ENCODE data around the gene ATF7.
A peak's percentile ranks its signal among the peaks of the same experiment; 100 is the strongest.
"Not testable (repeated sequence)": the region's sequence is repeated elsewhere in the genome, so short reads cannot be mapped to it uniquely, and the experiment has no call there.

Gene ATF7

DNA sequence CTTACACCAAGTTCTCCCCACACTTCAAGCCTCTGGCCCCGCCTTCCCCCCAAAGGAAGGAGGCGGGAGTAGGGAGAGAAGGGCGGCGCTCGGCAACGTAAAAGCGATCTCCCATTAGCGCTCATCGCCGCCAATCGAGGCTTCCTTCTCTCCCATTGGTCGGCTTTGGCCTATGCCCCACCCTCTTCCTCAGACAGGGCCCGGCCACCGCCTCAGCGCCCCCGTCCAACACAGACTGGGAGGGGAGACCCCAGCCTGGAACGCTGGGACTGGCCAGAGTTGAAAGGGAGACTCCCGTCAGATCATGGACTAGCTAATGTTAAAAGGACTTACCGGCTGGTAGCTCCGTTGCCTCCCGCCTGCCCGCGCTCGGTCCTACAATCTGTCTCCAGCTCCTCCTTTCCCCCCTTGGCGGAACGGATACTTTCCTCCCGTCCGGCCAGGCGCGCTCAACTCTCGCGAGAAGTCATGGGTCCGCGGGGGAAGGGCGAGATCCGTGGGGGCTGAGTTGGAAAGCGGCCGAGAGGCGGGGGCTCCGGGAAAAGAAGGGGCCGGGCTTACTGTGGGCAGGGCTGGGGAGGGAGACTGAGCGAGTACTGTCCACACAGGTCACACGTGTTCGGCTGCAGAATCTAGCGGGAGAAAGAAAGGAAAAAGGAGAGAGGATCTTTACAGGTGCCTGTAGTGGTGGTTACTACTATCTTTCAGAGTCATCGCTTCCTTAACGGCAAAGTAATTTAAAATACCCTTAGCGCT is at the start of gene ATF7:
ATF7 (minus strand) TSS at position 437 of the 756 bp plus-strand sequence. CDS start 25,382 bp downstream, outside the sequence.
- DNase-seq (ENCODE audit: low spot score), result peak; percentile 99

DNA sequence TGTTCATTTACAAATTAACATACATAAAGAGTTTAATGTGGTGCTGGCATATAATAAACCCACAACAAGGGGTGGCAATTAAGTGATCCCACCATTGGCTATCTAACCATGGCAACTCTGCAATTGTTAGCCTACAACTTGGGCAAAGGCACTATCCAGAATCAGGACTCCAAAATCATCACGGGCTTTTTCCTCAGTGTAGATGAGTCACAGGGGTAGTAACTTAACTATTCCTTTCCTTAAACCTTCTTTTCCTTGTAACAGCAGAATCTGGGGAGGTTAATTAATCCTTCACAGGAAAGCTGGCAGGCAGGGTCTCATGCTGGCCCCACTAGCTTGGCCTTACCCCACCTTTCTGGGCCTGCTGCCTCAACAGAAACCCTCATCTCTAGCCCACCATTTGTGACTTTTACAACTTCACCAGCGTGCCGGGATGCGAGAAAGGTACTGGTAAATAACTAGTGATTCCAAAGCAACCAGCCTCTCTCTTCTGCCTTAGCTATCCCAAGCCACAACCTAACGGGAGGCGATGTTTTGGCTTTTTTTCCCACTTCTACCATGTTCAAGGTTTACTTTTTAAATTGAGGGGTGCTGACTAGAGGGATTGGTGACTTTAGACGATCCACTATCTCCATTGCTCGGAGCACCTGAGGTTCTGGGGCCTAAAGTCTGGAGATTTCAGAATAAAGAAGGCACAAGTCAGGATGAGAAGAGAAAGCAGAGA is 49.0 kb upstream of the ATF7 start:
- no peak for DNase-seq (ENCODE audit: low spot score)

DNA sequence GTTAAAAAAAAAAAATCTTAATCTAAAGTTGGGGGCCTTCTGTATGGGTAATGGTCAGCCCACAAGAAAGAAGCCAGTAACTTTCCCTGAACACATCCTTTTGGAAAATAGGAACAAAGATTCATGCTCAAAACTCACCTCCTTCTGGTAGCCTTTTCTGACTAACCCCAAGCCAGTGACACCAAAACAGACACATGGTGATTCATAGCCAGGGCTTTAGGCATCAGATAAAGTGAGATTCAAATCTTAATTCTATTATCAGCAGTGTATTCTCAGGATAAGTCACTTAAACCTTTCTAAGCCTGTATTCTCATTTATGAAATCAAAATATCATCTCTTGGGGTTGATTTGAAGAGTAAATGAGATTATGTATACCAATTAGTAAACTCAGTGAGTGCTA is 44.8 kb upstream of the ATF7 start:
- no peak for DNase-seq (ENCODE audit: low spot score)

DNA sequence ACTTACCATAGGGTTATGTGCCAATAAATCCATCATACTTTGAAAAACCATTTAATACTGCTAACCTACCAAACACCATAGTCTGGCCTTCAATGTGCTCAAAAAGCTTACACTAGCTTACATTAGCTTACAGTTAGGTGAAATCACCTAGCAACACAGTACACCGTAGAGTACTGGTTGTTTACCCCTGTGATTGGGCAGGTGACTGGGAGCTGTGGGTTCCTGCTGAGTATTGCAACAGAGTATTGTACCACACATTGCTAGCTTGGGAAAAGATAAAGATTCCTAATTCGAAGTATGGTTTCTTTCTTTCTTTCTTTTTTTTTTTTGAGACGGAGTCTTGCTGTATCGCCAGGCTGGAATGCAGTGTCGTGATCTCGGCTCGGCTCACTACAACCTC is 44.1 kb upstream of the ATF7 start:
- DNase-seq (ENCODE audit: low spot score), result no peak

DNA sequence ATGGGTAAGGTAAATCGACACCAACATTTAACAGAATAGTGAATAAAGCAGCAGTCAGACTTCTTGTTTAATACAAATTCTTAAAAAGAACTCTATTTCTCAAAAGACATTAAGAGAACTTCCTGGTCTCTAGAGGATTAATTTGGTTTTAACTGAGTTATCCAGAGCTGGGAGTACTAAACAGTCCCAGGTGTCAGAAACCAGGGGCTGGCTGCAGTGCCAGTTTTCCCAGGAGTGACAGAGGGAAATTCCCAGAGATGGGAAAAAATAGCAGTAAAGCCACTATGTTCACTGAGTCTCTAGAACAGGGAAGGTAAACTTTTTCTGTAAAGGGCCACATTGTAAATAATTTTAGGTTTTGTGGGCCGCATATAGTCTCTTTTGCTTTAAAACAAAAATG is 40.9 kb upstream of the ATF7 start:
- DNase-seq (ENCODE audit: low spot score), result no peak

DNA sequence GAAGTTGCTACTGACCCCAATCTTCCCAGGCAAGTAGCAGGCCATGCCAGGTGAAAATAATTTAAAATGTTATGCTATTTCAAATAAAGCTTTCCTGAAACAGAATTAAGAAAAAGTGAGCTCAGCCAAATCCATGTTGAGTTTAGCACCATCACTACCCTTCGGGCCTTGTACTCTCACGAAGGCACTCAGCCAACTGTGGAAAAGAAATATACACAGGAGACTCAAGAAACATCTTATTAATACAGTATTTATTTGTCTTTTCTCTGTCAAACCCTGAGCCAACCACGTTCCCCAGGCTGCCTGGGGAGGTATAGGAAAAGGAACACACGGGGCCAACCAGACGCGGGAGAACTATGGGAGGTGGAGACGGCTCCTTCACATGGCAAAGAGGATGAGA is 38.8 kb upstream of the ATF7 start:
- no peak for DNase-seq (ENCODE audit: low spot score)

DNA sequence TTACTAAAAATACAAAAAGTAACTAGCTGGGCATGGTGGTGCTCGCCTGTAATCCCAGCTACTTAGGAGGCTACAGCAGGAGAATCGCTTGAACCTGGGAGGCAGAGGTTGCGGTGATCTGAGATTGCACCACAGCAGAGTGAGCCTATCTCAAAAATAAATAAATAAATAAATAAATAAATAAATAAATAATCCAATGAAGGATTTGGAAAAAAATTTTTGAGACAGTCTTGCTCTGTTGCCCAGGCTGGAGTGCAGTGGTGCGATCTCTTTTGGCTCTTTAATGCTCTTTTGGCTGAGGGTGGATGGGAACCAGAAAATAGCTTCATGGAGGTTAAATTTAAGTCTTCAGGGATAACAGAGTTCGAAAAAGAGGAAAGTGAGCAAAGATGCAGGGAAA is 38.0 kb upstream of the ATF7 start:
- DNase-seq (ENCODE audit: low spot score), result no peak

DNA sequence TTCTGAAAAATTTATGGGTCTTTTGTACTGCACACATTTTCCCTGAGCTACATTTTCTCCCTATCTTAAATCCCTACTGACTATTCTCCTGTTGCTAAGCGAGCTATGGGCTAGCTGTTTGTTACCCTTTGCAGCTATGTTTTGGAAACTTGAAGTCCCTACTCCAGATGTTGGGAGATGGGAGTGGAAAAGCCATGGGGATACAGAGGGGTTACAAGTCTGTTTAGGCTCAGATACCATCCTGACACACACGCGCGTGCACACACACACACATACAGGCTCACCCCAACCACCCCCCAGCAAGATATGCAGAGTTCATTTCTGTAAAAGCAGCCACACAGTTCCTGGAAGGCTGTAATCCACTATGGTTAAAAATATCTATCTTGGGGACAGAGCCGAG is 33.9 kb upstream of the ATF7 start:
- DNase-seq (ENCODE audit: low spot score), result no peak

DNA sequence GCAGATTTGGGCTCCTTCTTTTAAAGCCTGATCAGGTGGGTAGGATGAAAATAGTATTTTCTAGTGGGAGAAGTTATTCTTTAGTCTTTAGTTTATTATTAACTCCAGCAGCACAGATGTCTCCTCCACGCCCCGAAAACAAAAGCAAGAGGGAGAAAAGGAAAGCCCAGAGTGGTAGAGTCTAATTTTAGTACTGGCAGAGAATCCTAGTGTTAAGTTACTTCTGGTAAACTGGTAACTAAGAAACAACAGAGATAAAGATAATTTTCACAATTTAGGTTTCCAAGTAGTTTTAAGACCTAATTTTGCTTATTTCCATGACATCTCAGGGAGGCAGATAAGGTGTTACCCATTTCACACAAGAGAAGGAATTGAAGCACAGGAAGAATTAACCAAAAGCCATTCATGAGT is 33.4 kb upstream of the ATF7 start:
- no peak for DNase-seq (ENCODE audit: low spot score)

DNA sequence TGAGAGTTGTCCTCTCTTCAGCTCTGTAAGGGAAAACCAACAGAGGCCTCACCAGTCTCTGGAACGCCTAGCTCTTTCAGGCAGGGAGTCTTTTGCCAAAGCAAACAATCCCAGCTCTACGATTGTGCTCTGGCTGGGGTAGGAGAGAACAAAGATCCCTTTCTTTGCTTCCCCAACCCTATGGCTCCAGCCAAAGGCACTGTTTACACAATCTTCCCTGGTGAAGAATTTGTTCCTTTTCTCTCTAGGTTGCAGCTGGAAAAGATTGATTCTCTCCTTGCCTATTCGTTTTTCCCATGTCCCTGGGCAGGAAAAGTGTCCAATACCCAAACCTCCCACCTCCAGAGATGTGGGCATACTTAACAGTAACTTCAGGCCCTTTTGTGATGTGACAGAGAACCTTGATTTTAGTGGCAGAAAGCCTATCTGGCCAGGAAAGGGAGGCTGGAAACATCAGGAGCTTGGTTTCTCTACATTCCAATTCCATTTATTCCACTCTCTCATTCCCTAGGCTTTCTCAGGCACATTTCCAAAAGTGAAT is 32.9 kb upstream of the ATF7 start:
- peak; percentile 94 for DNase-seq (ENCODE audit: low spot score)

DNA sequence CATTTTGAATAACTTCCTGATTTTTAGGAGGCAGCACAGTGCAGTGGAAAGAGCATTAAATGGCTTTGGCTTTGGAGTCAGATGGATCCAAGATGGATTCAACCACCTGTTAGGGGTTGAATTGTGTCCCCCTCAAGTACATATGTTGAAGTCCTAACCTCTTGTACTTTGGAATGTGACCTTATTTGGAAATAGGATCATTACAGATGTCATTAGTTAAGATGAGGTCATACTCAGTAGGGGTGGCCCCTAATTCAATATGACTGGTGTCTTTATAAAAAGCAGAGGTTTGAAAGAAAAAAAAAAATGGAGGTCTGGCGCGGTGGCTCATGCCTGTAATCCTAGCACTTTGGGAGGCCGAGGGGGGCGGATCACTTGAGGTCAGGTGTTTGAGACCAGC is 30.9 kb upstream of the ATF7 start:
- DNase-seq (ENCODE audit: low spot score), result no peak

DNA sequence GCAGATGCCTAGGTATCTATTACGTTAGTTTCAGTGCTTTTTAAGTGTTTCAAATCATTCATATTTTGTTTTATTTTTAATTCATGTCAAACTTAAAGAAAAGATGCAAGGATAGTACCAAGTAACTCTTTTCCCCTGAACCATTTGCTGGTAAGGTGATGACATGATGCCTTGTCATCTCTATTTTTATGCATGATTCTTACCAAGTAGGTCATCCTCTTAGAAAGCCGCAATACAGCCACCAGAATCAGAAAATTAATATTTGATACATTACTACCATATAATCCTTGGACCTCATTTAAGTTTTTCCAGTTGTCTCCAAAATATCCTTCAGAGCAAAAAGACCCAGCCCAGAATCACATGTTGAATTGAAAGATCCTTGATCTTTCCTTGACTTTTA is 27.4 kb upstream of the ATF7 start:
- no peak for DNase-seq (ENCODE audit: low spot score)

DNA sequence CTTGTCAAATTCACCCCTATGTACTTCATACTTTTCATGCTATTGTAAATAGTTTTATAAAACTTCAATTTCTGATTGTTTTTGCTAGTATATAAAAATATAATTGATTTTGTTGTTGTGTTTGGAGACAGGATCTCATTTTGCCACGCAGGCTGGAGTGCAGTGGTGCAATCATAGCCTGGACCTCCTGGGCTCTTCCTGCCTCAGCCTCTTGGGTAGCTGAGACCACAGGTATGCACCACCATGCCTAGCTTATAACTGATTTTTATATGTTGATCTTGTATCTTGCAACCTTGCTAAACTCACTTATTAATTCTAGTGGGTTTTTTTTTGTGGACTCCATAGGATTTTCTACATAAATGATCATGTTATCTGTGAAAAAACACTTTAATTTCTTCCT is 26.2 kb upstream of the ATF7 start:
- DNase-seq (ENCODE audit: low spot score), result no peak

DNA sequence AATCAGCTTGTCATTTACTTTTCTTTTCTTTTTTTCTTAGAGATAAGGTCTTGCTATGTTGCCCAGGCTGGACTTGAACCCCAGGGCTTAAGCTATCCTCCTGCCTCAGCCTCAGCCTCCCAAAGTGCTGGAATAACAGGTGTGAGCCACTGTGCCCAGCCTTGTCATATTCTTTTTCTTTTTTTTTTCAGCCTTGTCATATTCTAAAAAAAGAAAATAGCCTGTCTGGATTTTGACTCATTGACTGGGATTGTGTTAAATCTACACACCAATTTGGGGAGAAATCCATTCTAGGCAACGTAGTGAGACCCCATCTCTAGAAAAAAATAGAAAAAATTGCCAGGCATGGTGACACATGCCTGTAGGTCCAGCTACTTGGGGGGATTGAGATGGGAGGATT is 25.6 kb upstream of the ATF7 start:
- no peak for DNase-seq (ENCODE audit: low spot score)

DNA sequence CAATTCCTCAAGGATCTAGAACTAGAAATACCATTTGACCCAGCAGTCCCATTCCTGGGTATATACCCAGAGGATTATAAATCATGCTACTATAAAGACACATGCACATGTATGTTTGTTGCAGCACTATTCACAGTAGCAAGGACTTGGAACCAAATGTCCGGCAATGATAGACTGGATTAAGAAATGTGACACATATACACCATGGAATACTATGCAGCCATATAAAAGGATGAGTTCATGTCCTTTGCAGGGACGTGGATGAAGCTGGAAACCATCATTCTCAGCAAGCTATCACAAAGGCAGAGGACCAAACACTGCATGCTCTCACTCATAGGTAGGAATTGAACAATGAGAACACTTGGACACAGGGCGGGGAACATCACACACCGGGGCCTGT is 20.1 kb upstream of the ATF7 start:
- DNase-seq (ENCODE audit: low spot score), result not testable (repeated sequence)

DNA sequence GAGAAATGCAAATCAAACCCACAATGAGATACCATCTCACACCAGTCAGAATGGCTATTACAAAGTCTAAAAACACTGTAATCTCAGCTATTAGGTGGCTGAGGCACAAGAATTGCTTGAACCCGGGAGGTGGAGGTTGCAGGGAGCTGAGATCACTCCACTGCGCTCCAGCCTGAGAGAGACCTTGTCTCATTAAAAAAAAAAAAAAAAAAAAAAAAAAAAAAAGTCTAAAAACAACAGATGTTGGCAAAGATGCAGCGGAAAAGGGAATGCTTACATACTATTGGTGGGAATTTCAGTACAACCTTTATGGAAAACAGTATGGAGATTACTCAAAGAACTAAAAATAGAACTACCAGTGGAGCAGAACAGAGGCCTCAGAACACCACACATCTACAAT is 19.0 kb upstream of the ATF7 start:
- DNase-seq (ENCODE audit: low spot score), result no peak

DNA sequence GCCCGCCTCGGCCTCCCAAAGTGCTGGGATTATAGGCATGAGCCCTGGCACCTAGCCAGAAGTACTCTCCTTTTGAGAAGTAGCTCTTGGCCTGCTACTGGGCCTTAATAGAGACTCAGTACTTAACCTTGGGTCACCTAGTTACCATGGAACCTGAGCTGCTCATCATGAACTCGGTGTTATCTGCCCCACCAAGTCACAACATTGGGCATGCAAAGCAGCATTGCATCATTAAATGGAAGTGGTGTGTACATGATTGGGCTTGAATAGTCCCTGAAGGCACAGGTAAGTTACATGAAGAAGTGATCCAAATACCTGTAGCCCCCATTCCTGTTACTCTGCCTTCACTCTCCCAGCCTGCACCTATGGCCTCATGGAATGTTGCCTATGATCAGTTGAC is 18.0 kb upstream of the ATF7 start:
- DNase-seq (ENCODE audit: low spot score), result no peak

DNA sequence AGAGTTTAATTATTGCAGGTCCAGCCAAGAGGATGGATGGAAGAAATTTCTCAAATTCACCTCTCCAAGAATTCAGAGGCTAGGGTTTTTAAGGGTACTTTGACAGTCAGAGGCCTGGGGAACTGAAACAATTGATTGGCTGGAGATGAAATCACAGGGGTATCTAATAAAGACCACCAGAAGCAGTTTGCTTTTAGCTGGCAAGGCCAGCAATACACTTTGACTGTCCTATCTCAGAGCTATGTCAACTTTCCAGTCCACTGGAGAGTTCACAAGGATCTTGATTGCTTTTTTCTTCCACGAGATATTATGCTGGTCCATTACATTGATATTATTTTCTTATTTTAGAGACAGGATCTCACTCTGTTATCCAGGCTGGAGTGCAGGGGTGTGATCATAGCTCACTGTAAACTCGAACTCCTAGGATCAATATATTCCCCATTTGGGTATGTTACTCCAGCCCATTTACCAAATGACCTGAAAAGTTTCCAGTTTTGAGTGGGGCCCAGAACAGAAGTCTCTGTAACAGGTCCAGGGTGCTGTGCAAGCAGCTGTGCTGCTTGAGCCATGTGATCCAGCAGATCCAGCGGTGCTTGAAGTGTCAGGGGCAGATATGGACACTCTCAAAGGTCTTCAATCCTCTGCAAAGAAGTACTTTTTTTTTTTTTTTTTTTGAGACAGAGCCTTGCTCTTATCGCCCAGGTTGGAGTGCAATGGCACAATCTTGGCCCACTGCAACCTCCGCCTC is 17.2 kb upstream of the ATF7 start:
- DNase-seq (ENCODE audit: low spot score), result no peak

DNA sequence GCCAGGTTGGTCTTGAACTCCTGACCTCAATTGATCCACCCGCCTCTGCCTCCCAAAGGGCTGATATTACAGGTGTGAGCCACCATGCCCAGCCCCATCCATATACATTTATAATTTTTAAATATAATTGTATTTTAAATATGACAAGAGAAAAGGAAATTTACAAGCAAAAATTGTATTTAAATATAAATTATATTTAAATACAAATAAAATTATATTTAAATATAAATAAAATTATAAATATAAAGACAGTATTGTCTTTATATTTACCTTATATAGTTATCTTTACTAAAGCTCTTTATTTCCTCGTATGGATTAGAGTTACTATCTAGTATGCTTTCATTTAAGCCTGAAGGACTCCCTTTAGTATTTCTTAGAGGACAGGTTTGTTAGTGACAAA is 11.9 kb upstream of the ATF7 start:
- DNase-seq (ENCODE audit: low spot score), result no peak

DNA sequence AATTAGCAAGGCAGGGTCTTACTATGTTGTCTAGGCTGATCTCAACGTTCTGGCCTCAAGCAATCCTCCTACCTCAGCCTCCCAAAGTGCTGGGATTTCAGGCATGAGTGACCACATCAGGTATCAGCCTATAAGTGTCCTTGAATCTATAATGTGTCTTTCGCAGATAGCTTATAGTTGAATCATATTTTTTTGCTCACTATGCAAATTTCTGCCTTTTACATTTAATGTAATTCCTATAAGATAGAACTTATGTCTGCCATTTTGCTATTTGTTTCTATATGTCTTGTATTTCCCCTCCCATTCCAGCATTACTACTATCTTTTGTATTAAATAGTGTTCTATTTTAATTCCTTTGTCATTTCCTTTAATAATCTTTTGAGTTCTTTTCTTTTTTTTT is 10.5 kb upstream of the ATF7 start:
- no peak for DNase-seq (ENCODE audit: low spot score)

DNA sequence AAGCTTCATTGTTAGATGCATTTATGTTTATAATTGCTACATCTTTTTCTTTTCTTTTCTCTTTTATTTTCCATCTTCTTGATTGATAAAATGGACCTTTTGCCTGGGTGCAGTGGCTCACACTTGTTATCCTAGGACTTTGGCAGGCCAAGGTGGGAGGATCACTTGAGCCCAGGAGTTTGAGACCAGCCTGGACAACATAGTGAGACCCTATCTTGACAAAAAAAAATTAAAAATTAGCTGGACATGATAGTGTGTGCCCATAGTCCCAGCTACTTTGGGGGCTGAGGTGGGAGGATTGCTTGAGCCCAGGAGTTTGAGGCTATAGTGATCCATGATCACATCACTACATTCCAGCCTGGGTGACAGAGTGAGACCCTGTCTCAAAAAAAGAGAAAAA is 9.5 kb upstream of the ATF7 start:
- not testable (repeated sequence) for DNase-seq (ENCODE audit: low spot score)

DNA sequence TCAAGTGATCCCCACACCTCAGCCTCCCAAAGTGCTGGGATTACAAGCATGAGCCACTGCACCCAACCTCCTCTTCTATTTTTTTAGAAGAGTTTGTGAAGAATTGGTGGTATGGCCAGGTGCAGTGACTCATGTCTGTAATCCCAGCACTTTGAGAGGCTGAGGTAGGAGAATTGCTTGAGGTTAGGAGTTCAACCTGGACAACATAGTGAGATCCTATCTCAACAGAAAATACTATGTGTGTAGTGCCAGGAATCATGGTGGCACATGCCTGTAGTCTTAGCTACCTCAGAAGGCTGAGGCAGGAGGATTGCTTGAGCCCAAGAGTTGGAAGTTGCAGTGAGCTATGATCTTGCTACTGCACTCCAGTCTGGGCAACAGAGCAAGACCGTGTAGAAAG is 5.5 kb upstream of the ATF7 start:
- no peak for DNase-seq (ENCODE audit: low spot score)

DNA sequence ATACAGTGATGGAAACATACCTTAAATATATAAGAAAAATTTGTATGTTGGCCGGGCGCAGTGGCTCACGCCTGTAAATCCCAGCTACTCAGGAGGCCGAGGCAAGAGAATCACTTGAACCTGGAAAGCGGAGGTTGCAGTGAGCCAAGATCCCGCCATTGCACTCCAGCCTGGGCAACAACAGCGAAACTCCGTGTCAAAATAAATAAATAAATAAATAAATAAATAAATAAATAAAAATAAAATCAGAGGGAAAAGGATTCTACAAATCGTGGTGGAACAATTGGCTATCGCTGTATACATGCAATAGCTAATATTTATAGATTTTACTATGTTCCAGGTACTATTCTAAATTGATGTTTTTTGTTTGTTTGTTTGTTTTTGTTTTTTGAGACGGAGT is 1.7 kb upstream of the ATF7 start:
- DNase-seq (ENCODE audit: low spot score), result no peak

Data from Ammon's horn (tissue), 1 donor.